Kidney glomerular epithelial cell (primary cell): ENCODE data around the gene NR5A2.
"Not testable (repeated sequence)": the region's sequence is repeated elsewhere in the genome, so short reads cannot be mapped to it uniquely, and the experiment has no call there.

Experiments used
- DNase-seq: peaks from one replicate; lab custom pipeline; 2025; lab: John Stamatoyannopoulos, UW

The NR5A2 gene

DNA sequence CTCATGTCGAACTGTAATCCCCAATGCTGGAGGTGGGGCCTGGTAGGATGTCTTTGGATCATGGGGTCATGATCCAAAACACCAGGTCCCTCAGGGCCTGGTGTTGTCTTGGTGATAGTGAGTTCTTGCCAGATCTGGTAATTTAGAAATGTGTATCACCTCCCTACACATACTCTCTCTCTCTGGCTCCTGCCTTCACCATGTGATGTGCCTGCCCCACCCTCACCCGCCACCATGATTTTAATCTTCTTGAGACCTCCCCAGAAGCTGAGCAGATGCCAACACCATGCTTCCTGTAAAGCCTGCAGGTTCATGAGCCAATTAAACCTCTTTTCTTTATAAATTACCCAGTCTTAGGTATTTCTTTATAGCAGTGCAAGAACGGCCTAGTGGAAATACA lies 136.4 kb downstream of the NR5A2 start:
- no peak for DNase-seq

DNA sequence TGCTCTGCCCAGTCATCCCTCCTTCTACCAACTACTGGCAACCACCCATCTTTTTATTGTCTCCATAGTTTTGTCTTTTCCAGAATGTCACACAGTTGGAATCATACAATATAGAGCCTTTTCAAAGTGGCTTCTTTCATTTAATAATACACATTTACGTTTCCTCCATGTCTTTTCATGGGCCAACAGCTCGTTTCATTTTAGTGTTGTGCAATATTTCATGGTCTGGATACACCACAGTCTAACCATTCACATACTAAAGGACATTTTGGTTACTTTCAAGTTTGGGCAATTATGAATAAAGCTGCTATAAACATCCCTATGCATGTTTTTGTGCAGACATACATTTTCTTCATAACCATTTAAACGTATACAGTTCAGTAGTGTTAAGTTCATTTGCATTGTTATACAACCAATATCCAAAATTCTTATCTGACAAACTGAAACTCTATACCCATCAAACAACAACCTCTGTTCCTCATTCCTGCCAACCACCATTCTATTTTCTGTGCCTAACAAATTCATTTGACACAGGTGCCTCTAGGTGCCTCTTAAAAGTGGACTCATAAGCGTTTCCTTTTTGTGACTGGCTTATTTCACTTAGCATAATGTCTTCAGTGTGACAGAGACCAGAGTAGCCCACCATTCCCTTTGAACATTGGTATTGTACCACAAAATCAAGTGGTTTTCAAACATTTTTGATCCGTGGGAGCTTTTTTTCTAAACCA lies 138.1 kb downstream of the NR5A2 start:
- DNase-seq: no peak

DNA sequence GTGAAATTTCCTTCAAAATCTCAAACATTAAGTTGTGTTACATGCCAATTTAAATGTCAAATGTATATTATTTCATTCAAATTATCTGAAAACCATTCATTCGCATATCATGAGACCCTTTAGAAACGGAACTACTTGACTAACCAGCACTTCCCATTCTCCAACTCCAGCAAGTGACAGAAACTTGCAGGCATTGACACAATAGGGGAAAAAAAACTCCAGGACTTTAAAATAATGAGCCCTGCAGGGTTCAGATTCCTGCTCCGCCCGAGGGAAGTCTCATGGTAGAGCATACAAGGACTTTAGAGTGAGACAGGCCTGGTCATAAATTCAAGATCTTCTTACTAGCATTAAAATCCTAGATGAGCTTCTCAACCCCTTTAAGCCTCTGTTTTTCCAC lies 138.9 kb downstream of the NR5A2 start:
- no peak for DNase-seq

- DNase-seq: no peak
Measured at GRCh38 chr1:200168926-200169325, 141.4 kb downstream of the NR5A2 start.

DNA sequence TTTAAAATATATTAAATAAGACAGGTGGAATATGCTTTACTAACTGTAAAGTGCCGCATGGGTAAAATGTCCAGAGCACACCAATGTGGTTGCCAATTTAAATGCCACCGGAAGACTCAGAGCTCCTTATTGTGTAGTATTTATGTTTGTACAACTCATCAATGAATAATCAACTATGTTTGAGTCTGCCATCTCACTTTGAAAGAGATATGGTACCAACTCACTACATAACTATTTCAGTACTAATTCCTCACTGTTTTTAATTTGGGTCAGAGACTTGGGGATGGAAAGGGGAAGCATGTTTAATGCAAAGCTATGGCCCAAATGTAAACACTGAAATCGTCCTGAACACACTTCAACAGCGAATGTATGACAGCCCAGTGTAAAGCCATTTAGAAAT lies 144.8 kb downstream of the NR5A2 start:
- peak; percentile 33 for DNase-seq

- DNase-seq: peak; percentile 31
Measured at GRCh38 chr1:200173097-200173618, 145.6 kb downstream of the NR5A2 start.

GRCh38 chr1:200174525-200175295 lies 147.2 kb downstream of the NR5A2 start:
- DNase-seq: no peak

DNA sequence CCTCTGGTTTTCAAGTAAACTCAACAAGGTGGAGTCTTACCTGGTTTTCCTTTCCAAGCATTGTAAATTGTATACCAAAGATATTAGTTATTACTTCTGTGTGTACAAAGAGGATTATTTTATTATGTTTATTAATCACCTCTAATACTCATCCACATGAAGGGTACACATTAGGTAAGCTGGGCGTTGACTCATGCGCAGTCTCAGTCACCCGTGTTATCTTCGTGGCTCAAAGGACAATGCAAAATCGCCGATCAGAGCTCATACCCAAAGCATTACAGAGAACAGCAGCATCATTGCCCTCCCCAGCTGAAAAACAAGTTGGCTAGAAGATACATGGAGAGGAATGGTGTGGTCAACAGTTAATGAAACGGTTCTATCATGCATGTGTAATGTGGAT lies 148.7 kb downstream of the NR5A2 start:
- no peak for DNase-seq

- no peak for DNase-seq
Measured at GRCh38 chr1:200176798-200177197, 149.3 kb downstream of the NR5A2 start.

DNA sequence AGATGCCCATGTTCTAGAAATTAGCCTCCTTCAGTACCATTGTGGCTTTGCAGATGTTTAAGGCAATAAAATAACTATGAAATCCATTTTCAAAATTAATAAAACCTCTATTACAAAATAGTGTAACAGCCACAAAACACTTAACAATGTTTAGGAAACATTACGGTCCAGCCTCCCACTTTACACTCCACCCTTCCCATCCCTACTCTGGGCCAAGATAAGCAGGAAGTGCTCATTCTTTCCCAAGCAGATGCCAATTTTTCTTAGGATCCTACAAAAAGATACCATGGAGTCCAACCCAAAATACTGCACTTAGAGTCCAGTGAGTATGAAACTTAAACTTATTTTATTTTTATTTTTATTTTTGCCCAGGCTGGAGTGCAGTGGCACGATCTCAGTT lies 150.8 kb downstream of the NR5A2 start:
- DNase-seq: no peak

DNA sequence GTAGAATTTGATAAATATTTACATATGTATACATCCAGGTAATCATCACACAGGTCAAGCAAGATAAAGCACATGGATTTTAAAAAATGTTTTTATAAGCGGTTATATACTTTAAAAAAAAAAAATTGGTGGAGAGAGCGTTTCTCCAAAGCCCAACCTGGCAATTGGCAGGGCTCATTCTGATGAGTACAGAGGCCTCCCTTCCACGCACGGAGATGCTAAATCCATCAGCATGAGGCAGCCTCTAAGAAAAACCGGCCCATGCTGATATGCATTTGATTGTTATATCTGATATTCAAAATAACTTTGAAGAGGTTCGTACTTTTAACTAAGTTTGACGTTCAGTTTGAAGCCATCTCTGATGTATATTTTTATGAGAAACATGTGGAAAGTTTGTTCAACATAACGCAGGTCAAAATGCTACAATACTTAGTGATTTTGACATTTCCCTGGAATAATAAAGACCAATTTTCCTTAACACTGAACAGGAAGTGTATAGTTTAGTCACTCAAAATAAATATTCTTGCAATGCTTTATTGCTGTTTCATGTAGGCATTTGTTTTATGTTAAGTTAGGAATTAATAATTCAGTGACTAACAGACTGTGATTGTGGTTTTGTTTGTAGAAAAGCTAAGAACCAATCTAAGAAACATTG lies 151.7 kb downstream of the NR5A2 start:
- DNase-seq: no peak

DNA sequence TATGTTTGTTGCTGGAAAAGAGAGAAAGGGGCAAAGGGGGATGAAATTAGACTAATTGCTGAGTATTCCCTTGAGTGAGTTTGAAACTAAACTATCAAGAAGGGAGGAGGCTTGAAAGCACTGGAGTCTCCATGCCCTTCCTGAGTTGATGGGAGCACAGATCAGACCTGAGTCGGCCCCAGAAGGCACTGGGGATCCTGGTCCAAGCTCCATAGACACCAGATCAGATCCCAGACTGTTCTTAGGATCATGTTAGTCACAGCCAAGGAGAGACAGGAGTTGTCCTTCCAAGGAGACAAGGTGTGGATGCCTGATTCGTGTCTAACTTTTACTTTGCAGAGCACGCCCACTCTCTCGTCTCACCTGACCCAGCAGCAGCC lies 152.3 kb downstream of the NR5A2 start:
- no peak for DNase-seq

- DNase-seq: no peak
Measured at GRCh38 chr1:200180821-200181220, 153.3 kb downstream of the NR5A2 start.

DNA sequence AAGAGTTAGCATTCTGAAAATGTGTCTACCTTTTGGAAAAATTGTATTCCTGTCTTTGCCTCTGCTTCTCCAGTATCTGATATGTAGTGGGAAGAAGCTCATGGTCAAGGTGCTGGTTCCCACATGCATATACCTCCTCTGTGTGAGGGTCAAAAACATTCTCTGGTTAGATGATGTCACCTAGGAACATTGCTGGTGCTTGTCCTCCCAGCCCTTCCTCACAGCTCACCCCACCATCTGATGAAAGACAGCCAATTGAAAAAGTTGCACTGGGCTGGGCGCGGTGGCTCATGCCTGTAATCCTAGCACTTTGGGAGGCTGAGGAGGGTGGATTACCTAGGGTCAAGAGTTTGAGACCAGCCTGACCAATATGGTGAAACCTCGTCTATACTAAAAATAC lies 154.4 kb downstream of the NR5A2 start:
- no peak for DNase-seq

DNA sequence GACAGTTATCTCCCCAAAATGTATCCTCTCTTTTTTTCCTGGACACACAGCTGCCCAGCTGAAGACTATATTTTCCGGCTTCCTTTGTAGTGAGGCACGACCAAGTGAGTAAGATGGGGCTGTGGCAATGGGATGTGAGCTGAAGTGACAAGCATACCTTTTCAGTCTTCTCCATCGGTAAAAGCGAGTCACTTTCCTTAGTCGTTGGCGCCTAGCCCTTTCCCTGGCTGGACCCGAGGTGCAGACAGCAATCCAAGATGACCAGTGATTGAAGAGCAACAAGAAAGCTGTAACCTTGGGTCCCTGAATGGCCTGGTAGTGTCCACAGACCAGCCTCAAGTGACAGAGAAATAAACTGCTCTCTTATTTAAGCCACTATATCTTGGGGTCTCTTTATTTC lies 155.2 kb downstream of the NR5A2 start:
- no peak for DNase-seq

DNA sequence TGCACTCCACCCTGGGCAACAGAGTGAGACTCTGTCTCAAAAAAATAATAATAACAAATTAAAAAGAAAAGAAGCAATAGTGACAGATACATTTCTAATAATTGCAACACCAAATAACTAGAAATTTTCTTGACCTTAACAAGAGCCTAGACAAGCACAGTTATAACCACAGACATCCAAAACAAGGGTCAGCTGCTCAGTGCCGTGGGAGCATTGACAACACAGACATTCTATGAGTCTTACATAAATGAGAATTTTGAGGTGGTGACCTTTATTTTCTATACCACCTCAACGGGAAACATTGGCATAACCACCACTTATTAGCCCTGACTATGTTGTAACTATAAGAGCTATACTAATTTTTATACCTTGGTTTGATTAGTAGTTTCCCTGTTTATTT lies 156.1 kb downstream of the NR5A2 start:
- DNase-seq: no peak

- DNase-seq: peak; percentile 79
Measured at GRCh38 chr1:200184196-200184595, 156.7 kb downstream of the NR5A2 start.

DNA sequence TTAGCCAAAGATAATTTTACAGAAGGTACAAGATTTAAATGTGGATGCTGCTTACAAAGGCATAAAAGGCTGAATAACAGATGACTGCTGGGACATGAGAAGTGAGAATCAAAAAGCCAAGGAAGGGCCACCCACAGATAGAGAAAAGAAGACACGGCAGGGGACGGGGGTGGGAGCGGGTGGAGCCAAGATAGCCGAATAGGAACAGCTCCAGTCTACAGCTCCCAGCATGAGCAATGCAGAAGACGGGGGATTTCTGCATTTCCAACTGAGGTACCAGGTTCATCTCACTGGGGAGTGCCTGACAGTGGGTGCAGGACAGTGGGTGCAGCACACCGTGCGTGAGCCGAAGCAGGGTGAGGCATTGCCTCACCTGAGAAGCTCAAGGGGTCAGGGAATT lies 157.7 kb downstream of the NR5A2 start:
- DNase-seq: not testable (repeated sequence)

- DNase-seq: not testable (repeated sequence)
Measured at GRCh38 chr1:200187332-200187731, 159.8 kb downstream of the NR5A2 start.

GRCh38 chr1:200191993-200192392 lies 164.5 kb downstream of the NR5A2 start:
- no peak for DNase-seq

DNA sequence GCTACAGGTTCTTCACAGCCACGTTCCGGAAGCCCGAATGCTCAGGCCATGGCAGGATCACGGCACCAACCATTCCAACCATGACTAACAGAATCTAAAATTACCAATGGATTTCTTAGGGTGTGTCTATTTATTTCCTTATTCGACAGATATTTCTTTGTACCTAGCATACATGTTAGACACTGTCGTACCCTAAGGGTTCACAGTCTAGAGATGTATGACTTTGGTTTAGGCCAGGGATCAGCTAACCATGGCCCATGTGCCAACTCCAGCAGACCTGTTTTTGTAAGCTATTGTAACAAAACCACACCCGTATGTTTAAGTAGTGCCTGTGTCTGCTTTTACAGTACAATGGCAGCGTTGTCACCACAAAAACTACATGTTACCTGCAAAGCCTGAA lies 167.0 kb downstream of the NR5A2 start:
- DNase-seq: no peak

DNA sequence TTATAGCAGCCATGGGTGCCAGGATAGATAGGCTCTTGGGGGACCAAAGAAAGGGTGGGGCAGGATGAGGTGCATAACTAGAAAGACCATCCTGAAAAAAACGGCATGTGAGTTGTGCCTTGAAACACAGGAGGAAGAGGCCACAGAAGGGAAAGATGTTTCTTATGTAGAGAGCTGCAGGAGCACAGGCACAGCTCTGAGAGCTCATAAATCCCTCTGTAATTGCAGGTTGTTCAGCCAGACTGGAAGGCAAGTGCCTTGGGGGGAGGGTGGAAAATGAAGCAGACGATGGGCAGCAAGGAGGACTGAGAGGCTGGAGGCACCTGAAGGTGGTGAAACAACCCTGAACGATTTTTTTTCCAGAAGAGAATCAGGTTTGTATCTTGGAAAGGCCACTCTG lies 170.7 kb downstream of the NR5A2 start:
- no peak for DNase-seq
